Neural cell (in vitro differentiated cells): ENCODE measurements around the gene KCTD13. TPM values are rescaled to one million over a fixed set of nuclear protein-coding genes. Genes with fewer than 3 reads are reported as not detected.

Source experiments
- H2AFZ ChIP-seq: fragments of 200-600, 300-800 bp; sonication (generic), shearing (Covaris generic); 2 replicates; pipeline ENCODE4 v1.6.0; 2014; ENCODE audit warnings: low read depth, mild to moderate bottlenecking, antibody characterized with exemption, low read length, moderate library complexity
- H3F3A ChIP-seq: fragments of 200-600 bp; shearing (Covaris generic); 2 replicates; pipeline ENCODE4 v1.6.1; 2016; ENCODE audit warnings: mild to moderate bottlenecking, moderate library complexity, mixed read lengths, antibody characterized with exemption, low read length; ENCODE audit not compliant: insufficient read depth, poor library complexity, severe bottlenecking
- H3K27ac ChIP-seq: fragments of 200-600, 300-800 bp; sonication (generic), shearing (Covaris generic); 2 replicates; pipeline ENCODE4 v1.5.1; 2014; ENCODE audit warnings: mild to moderate bottlenecking, low read length, moderate library complexity
- H3K27me3 ChIP-seq: fragments of 300-800, 200-600 bp; sonication (generic), shearing (Covaris generic); 2 replicates; pipeline ENCODE4 v1.6.0; 2014; ENCODE audit warnings: mild to moderate bottlenecking, low read depth, low read length, moderate library complexity; ENCODE audit not compliant: insufficient read depth
- H3K36me3 ChIP-seq: fragments of 300-800, 200-600 bp; sonication (generic), shearing (Covaris generic); 2 replicates; pipeline ENCODE4 v1.5.1; 2014; ENCODE audit warnings: mild to moderate bottlenecking, antibody characterized with exemption, low read length, moderate library complexity; ENCODE audit not compliant: insufficient read depth
- H3K4me2 ChIP-seq: fragments of 300-800, 200-600 bp; sonication (generic), shearing (Covaris generic); 2 replicates; pipeline ENCODE4 v1.6.0; 2014; ENCODE audit warnings: mild to moderate bottlenecking, low read length
- H3K4me3 ChIP-seq: fragments of 300-800, 200-600 bp; sonication (generic), shearing (Covaris generic); 2 replicates; pipeline ENCODE4 v1.5.1; 2014; ENCODE audit warnings: mild to moderate bottlenecking, low read length, moderate library complexity
- H3K79me2 ChIP-seq: fragments of 200-600 bp; shearing (Covaris generic); replicated peaks from 2 replicates; pipeline ENCODE4 v1.6.0; 2014; ENCODE audit warnings: mild to moderate bottlenecking, low read length, moderate library complexity; ENCODE audit not compliant: insufficient read depth
- H3K9ac ChIP-seq: fragments of 300-800, 200-600 bp; sonication (generic), shearing (Covaris generic); 2 replicates; pipeline ENCODE4 v1.6.1; 2016; ENCODE audit warnings: mild to moderate bottlenecking, low read length, mixed read lengths
- H3K9me2 ChIP-seq: fragments of 200-600 bp; shearing (Covaris generic); 2 replicates; pipeline ENCODE4 v1.6.1; 2016; ENCODE audit warnings: mild to moderate bottlenecking, low read length, mixed read lengths; ENCODE audit not compliant: insufficient read depth
- H3K9me3 ChIP-seq: fragments of 200-600, 300-800 bp; sonication (generic), shearing (Covaris generic); 2 replicates; pipeline ENCODE4 v1.6.1; 2016; ENCODE audit warnings: mild to moderate bottlenecking, mixed run types, low read length, moderate library complexity, mixed read lengths
- H4K20me1 ChIP-seq: fragments of 200-600 bp; shearing (Covaris generic); 2 replicates; pipeline ENCODE4 v1.6.1; 2016; ENCODE audit warnings: mild to moderate bottlenecking, mixed run types; ENCODE audit not compliant: insufficient read depth
- CTCF ChIP-seq: fragments of 450-650 bp; IDR thresholded peaks from 2 replicates; pipeline ENCODE4 v1.5.1; 2014; ENCODE audit warnings: antibody characterized with exemption, mild to moderate bottlenecking, moderate library complexity; ENCODE audit not compliant: poor library complexity, severe bottlenecking
- EP300 ChIP-seq: fragments of 450-650 bp; conservative IDR thresholded peaks from 2 replicates; pipeline ENCODE4 v1.6.1; 2014; ENCODE audit warnings: antibody characterized with exemption, mild to moderate bottlenecking, moderate library complexity; ENCODE audit not compliant: poor library complexity, severe bottlenecking
- EZH2 ChIP-seq: fragments of 200-600, 300-800 bp; shearing (Covaris generic), sonication (generic); IDR thresholded peaks from 2 replicates; pipeline ENCODE4 v1.6.1; 2014; ENCODE audit warnings: antibody characterized with exemption, low read length, borderline replicate concordance, mild to moderate bottlenecking; ENCODE audit not compliant: insufficient read depth, poor library complexity, severe bottlenecking
- MXI1 ChIP-seq: fragments of 450-650 bp; conservative IDR thresholded peaks from 2 replicates; pipeline ENCODE4 v1.6.1; 2014; ENCODE audit warnings: antibody characterized with exemption, mild to moderate bottlenecking; ENCODE audit not compliant: poor library complexity, severe bottlenecking
- POLR2AphosphoS5 ChIP-seq: IDR thresholded peaks from 2 replicates; pipeline ENCODE4 v1.6.1; 2012
- RAD21 ChIP-seq: fragments of 450-650 bp; conservative IDR thresholded peaks from 2 replicates; pipeline ENCODE4 v1.6.1; 2014; ENCODE audit warnings: antibody characterized with exemption, mild to moderate bottlenecking, moderate library complexity
- REST ChIP-seq: IDR thresholded peaks from 2 replicates; pipeline ENCODE4 v1.6.1; 2012; ENCODE audit warnings: borderline replicate concordance
- SMC3 ChIP-seq: fragments of 450-650 bp; conservative IDR thresholded peaks from 2 replicates; pipeline ENCODE4 v1.6.1; 2014; ENCODE audit warnings: antibody characterized with exemption, mild to moderate bottlenecking, moderate library complexity; ENCODE audit not compliant: poor library complexity
- TAF1 ChIP-seq: IDR thresholded peaks from 2 replicates; pipeline ENCODE4 v1.6.1; 2012; ENCODE audit warnings: low read depth
- polyA plus RNA-seq: library from polyadenylated mRNA; depleted of rRNA; stranded (reverse); fragments of >200 nt; gene quantifications from 2 replicates; pipeline ENCODE4 v1.2.3, GENCODE V29; 2014

Gene KCTD13
- polyA plus RNA-seq, 1 donor from 2014 or later: 55.0 TPM

GRCh38 chr16:29904947-29905346, 21.1 kb downstream of the KCTD13 start:
- Histone ChIP-seq H3K9me3 (no peaks in the 10 kb centered on the region), H3K27ac (no peak overlapping the region), H3K36me3 (no peaks in the 10 kb centered on the region), H2AFZ (no peak overlapping the region), H3K9ac (no peak overlapping the region), H3F3A (no peaks in the 10 kb centered on the region), H3K27me3 (no peaks in the 10 kb centered on the region), H3K4me3 (no peak overlapping the region), H4K20me1 (no peaks in the 10 kb centered on the region), H3K9me2 (no peaks in the 10 kb centered on the region), H3K79me2 (peaks cover 4% of the 10 kb centered on the region), H3K4me2 (no peak overlapping the region)
- no peak for TF ChIP-seq EP300
- no peak for TF ChIP-seq CTCF
- TF ChIP-seq TAF1: no peak
- no peak for TF ChIP-seq RAD21
- no peak for TF ChIP-seq POLR2AphosphoS5
- TF ChIP-seq EZH2: no peak
- TF ChIP-seq REST: no peak
- no peak for TF ChIP-seq MXI1
- TF ChIP-seq SMC3: no peak

- Histone ChIP-seq H3K36me3 (no peaks in the 10 kb centered on the region), H3K27ac (no peak overlapping the region), H3F3A (no peaks in the 10 kb centered on the region), H2AFZ (no peak overlapping the region), H3K9ac (no peak overlapping the region), H3K79me2 (peaks cover 8% of the 10 kb centered on the region), H3K9me2 (no peaks in the 10 kb centered on the region), H4K20me1 (no peaks in the 10 kb centered on the region), H3K27me3 (no peaks in the 10 kb centered on the region), H3K9me3 (no peaks in the 10 kb centered on the region), H3K4me2 (no peak overlapping the region), H3K4me3 (no peak overlapping the region)
- TF ChIP-seq MXI1: no peak
- no peak for TF ChIP-seq TAF1
- no peak for TF ChIP-seq RAD21
- no peak for TF ChIP-seq REST
- TF ChIP-seq POLR2AphosphoS5: no peak
- TF ChIP-seq CTCF: no peak
- no peak for TF ChIP-seq EZH2
- no peak for TF ChIP-seq SMC3
- no peak for TF ChIP-seq EP300
Measured at GRCh38 chr16:29903590-29903989, 22.4 kb downstream of the KCTD13 start.
